GM23248 (cell line): ENCODE results near the gene RAD51B. TPM values are rescaled to one million over a fixed set of nuclear protein-coding genes. Genes with fewer than 3 reads are reported as not detected.

ENCODE experiments used
- DNase-seq: peaks from one replicate; pipeline ENCODE4 v3.0.0-alpha.2; 2015
- H2AFZ ChIP-seq: fragments of 200-600 bp; sonication (generic); 2 replicates; pipeline ENCODE4 v1.6.1; 2016; ENCODE audit warnings: antibody characterized with exemption
- H3F3A ChIP-seq: fragments of 200-600 bp; sonication (generic); 2 replicates; pipeline ENCODE4 v1.6.1; 2016; ENCODE audit warnings: mild to moderate bottlenecking, antibody characterized with exemption, mixed run types; ENCODE audit not compliant: insufficient read depth
- H3K27ac ChIP-seq: fragments of 200-600 bp; sonication (generic); 2 replicates; pipeline ENCODE4 v1.5.1; 2016; ENCODE audit warnings: mild to moderate bottlenecking
- H3K27me3 ChIP-seq: fragments of 200-600 bp; sonication (generic); replicated peaks from 2 replicates; pipeline ENCODE4 v1.6.1; 2016; ENCODE audit warnings: mild to moderate bottlenecking; ENCODE audit not compliant: insufficient read depth
- H3K36me3 ChIP-seq: fragments of 200-600 bp; sonication (generic); 2 replicates; pipeline ENCODE4 v1.6.1; 2016; ENCODE audit warnings: low read depth, mild to moderate bottlenecking
- H3K4me1 ChIP-seq: fragments of 200-600 bp; sonication (generic); 2 replicates; pipeline ENCODE4 v1.6.1; 2016; ENCODE audit warnings: mild to moderate bottlenecking; ENCODE audit not compliant: insufficient read depth
- H3K4me2 ChIP-seq: fragments of 200-600 bp; sonication (generic); one replicate; pipeline ENCODE4 v1.6.1; 2016; ENCODE audit warnings: mild to moderate bottlenecking; ENCODE audit not compliant: unreplicated experiment
- H3K4me3 ChIP-seq: fragments of 200-600 bp; sonication (generic); 2 replicates; pipeline ENCODE4 v1.5.1; 2016; ENCODE audit warnings: mild to moderate bottlenecking
- H3K79me2 ChIP-seq: fragments of 200-600 bp; sonication (generic); 2 replicates; pipeline ENCODE4 v1.6.1; 2016; ENCODE audit warnings: mild to moderate bottlenecking; ENCODE audit not compliant: insufficient read depth
- H3K9ac ChIP-seq: fragments of 200-600 bp; sonication (generic); 2 replicates; pipeline ENCODE4 v1.6.1; 2016; ENCODE audit warnings: mild to moderate bottlenecking
- H3K9me2 ChIP-seq: fragments of 200-600 bp; sonication (generic); 2 replicates; pipeline ENCODE4 v1.6.1; 2016; ENCODE audit warnings: mixed run types, mild to moderate bottlenecking, moderate library complexity; ENCODE audit not compliant: insufficient read depth
- H3K9me3 ChIP-seq: fragments of 200-600 bp; sonication (generic); one replicate; pipeline ENCODE4 v1.6.1; 2017; ENCODE audit warnings: low read depth
- H4K20me1 ChIP-seq: fragments of 200-600 bp; sonication (generic); 2 replicates; pipeline ENCODE4 v1.6.0; 2016; ENCODE audit not compliant: insufficient read depth
- EZH2 ChIP-seq: fragments of 200-600 bp; sonication (generic); IDR thresholded peaks from 2 replicates; pipeline ENCODE4 v1.6.1; 2018; ENCODE audit warnings: antibody characterized with exemption, mild to moderate bottlenecking; ENCODE audit not compliant: insufficient read depth, poor library complexity, severe bottlenecking
- EZH2phosphoT487 ChIP-seq: fragments of 200-600 bp; sonication (generic); IDR thresholded peaks from 2 replicates; pipeline ENCODE4 v1.6.1; 2018; ENCODE audit warnings: antibody characterized with exemption, moderate library complexity, mild to moderate bottlenecking, low read depth; ENCODE audit not compliant: insufficient read depth
- WGBS, 2 experiments: methylation state at CpG; one replicate each; pipeline ENCODE4 v1.1.6; 2015 to 2017; ENCODE audit warnings: low lambda C conversion rate in 2 of 2, low coverage in 1 of 2; ENCODE audit errors: missing lambda C conversion rate in 2 of 2; 5-methylcytosine and 5-hydroxymethylcytosine counted together
- in situ Hi-C: fragments of 300-500 bp; cut with MboI; formaldehyde crosslinking; loops from 2 replicates; pipeline ENCODE4 v1.15.0; 2020
- polyA plus RNA-seq: library from polyadenylated mRNA; unstranded; fragments of >200 nt; fragmentation: Nextera tagmentation; extraction: Ambion mirVana; gene quantifications from 2 replicates; pipeline ENCODE4 v1.2.1, GENCODE V29; 2016
- total RNA-seq: library from RNA; depleted of rRNA; stranded (reverse); fragments of >200 nt; shearing (Covaris generic); gene quantifications from 2 replicates; pipeline ENCODE4 v1.2.3, GENCODE V29; 2014

The RAD51B gene
- total and polyA plus RNA-seq, 2 experiments from 2014 or later = 4.0 to 8.8 TPM

DNA sequence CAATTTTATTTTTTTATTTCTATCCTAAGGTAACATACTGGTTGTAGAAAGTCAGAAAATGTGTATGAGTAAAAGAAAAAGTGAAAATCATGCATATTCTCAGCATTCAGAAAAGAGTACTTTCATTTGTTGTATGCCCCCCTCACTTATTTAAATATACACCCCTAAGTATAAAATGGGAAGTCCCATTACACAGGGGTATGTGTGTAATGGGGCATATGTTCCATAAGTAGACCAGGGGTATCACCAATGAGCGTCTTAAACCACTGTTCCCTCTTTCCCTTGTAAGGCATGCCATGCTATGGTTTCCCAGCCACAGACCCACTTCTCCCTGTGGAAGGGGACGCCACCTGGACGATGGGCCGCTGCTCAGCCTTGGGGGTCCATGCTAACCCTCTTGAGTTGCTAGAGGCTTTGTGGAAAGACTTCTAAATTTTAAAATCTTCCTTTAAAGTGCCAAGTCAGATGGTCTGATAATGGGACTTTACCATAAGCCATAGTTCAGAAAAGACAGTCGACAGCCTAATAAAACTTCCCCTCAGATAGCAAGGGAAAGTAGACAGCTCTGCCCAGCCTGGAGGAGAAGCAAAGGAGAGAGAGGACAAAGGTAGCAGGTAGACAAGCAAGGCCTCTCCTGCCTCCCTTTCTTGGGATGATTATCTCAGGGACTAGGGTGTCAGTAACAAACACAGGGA is 855.1 kb downstream of the RAD51B start:
- in situ Hi-C loops = no loop called here
- no peaks in the 10 kb centered on the region for H3K27me3 ChIP-seq
- H2AFZ ChIP-seq = 0 out of 2 replicates have a peak overlapping the region, but pooled peaks have one; percentile 10
- no peaks in the 10 kb centered on the region for H3K9me3 ChIP-seq
- WGBS, 2 experiments = 91 to 96% methylated on average over 5 of the region's 5 CpGs
- TF ChIP-seq EZH2phosphoT487 (no peak), EZH2 (no peak)
- H3K4me2 ChIP-seq = no peak overlapping the region
- no peak overlapping the region for H3K9ac ChIP-seq
- no peaks in the 10 kb centered on the region for H3K79me2 ChIP-seq
- no peak overlapping the region for H3K4me3 ChIP-seq
- no peaks in the 10 kb centered on the region for H3K36me3 ChIP-seq
- H3K27ac ChIP-seq = no peak overlapping the region
- no peaks in the 10 kb centered on the region for H3K9me2 ChIP-seq
- H3K4me1 ChIP-seq = peaks cover 24% of the 10 kb centered on the region
- H3F3A ChIP-seq = peaks cover 16% of the 10 kb centered on the region; the same call in 1 of the 2 replicates
- H4K20me1 ChIP-seq = no peaks in the 10 kb centered on the region
- no peak for DNase-seq

DNA sequence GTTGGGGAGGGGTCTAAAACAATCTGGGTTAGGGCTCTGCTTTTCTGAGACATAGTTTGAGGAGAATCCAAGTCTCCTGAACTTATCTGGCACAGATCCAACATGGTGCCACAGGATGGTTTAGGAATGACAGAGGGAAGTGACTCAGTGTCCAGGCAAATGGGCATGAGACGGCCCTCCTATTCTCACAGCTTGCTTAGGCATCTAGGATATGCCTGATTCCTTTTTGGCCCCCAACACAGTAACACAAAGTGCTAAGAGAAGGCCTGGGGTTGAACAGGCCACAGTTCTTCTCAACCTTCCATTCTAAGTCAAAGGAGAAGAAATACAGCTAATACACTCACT is 855.6 kb downstream of the RAD51B start:
- Histone ChIP-seq H3K36me3 (no peaks in the 10 kb centered on the region), H3K4me2 (no peak overlapping the region), H3K27me3 (no peaks in the 10 kb centered on the region), H2AFZ (0 out of 2 replicates have a peak overlapping the region, but pooled peaks have one; percentile 10), H3K9me2 (no peaks in the 10 kb centered on the region), H3K9me3 (no peaks in the 10 kb centered on the region), H3K4me3 (no peak overlapping the region), H3K4me1 (peaks cover 20% of the 10 kb centered on the region), H3K27ac (no peak overlapping the region), H3K9ac (no peak overlapping the region), H4K20me1 (no peaks in the 10 kb centered on the region), H3F3A (peaks cover 16% of the 10 kb centered on the region; the same call in 1 of the 2 replicates), H3K79me2 (no peaks in the 10 kb centered on the region)
- DNase-seq = peak; percentile 64
- 12 to 23% methylated on average over 1 of the region's 1 CpG for WGBS, 2 experiments
- in situ Hi-C loops = no loop called here
- TF ChIP-seq EZH2phosphoT487 = no peak
- no peak for TF ChIP-seq EZH2

DNA sequence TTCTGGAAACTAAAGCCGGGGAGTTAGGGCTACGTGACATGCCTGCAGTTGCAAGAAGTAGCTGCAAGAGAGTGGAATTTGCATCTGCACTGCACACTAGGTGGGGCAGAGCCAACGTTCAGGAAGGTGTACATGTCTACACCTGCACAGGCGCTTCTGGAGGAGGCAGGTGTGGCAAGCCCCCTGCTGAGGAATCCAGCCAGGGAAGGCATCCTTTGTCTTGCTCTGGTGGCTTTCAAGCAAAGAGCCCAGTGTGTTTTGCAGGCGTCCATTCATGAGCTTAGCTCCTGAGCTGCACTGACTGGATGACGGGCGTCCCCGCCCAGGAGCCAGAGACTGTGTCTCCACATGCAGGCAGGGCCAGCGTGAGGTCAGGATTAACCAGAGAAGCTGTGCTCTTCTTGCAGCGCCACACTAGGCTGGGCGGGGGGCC is 856.9 kb downstream of the RAD51B start:
- Histone ChIP-seq H3K79me2 (0 out of 2 replicates have a peak, but pooled peaks cover 4% of the 10 kb centered on the region), H3K9me2 (no peaks in the 10 kb centered on the region), H3K27me3 (no peaks in the 10 kb centered on the region), H3K36me3 (no peaks in the 10 kb centered on the region), H3K4me3 (no peak overlapping the region), H3K4me2 (no peak overlapping the region), H3K9ac (no peak overlapping the region), H3K4me1 (peaks cover 31% of the 10 kb centered on the region), H3K9me3 (no peaks in the 10 kb centered on the region), H2AFZ (no peak overlapping the region), H3F3A (peaks cover 22% of the 10 kb centered on the region), H4K20me1 (no peaks in the 10 kb centered on the region), H3K27ac (no peak overlapping the region)
- TF ChIP-seq EZH2phosphoT487 = no peak
- no peak for TF ChIP-seq EZH2
- in situ Hi-C loops = no loop called here
- WGBS, 2 experiments = 66 to 69% methylated on average over 11 of the region's 11 CpGs
- DNase-seq = no peak

DNA sequence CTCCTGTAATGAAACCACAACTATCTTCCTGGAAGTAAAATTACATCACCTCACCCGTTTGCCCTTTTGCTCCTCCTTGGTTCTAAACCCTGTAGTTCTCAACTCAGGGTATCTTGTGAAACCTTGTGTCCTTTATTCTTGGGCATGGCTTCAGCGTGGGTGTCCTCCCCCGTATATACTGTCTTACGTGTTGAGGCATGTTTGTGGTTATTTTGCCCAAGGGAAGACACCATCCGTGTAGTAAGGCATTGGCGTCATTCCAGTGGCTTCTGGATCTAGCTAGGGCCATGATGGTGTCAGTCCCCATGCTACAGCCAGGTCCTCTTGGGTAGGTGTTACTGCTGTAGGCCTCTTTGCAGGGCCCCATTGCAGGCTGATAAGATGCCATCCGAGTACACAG is 857.9 kb downstream of the RAD51B start:
- no peaks in the 10 kb centered on the region for H3K36me3 ChIP-seq
- 86 to 92% methylated on average over 7 of the region's 7 CpGs for WGBS, 2 experiments
- TF ChIP-seq EZH2phosphoT487 = no peak
- TF ChIP-seq EZH2 = no peak
- H3K4me2 ChIP-seq = no peak overlapping the region
- H3K27me3 ChIP-seq = no peaks in the 10 kb centered on the region
- H3K4me3 ChIP-seq = no peak overlapping the region
- H3K4me1 ChIP-seq = peaks cover 33% of the 10 kb centered on the region
- H3K9me3 ChIP-seq = no peaks in the 10 kb centered on the region
- no peaks in the 10 kb centered on the region for H4K20me1 ChIP-seq
- H3K9ac ChIP-seq = no peak overlapping the region
- peaks cover 29% of the 10 kb centered on the region for H3F3A ChIP-seq
- in situ Hi-C loops = no loop called here
- 0 out of 2 replicates have a peak, but pooled peaks cover 4% of the 10 kb centered on the region for H3K79me2 ChIP-seq
- H3K27ac ChIP-seq = no peak overlapping the region
- no peak overlapping the region for H2AFZ ChIP-seq
- no peak for DNase-seq
- H3K9me2 ChIP-seq = no peaks in the 10 kb centered on the region
